ENCODE measurements around the gene KDM1A.
A peak's percentile ranks its signal among the peaks of the same experiment; 100 is the strongest.
"Not testable (repeated sequence)": the region's sequence is repeated elsewhere in the genome, so short reads cannot be mapped to it uniquely, and the experiment has no call there.

The KDM1A gene

GRCh38 chr1:23019094-23019862 lies at the start of gene KDM1A:
Gene KDM1A, plus strand, starts transcription at chr1:23019468. Its CDS starts 129 bp downstream, at chr1:23019597.
- peak; percentile 93 for DNase-seq (ENCODE audit: low read depth, low spot score)

GRCh38 chr1:22970096-22970495 lies 49.2 kb upstream of the KDM1A start:
- DNase-seq (ENCODE audit: low read depth, low spot score), result no peak

DNA sequence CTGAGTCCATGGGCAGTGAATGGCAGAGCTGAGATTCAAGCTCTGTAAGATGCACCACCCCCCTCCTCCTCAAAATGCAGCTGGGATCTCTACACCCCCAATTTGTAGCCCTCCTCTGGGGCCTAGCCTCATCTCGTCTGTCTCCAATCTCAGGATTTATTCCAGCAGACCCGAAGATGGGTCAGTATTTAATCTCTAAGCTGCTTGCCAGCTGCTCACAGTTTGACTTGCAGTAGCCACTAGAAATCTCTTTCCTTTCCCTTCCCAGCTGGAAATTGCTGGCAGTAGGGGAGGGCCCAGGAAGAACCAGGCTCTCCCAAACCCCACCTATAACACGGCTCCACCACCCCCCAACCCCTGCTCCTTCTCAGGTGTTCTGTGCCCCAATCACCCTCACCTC lies 48.1 kb upstream of the KDM1A start:
- DNase-seq (ENCODE audit: low read depth, low spot score), result no peak

DNA sequence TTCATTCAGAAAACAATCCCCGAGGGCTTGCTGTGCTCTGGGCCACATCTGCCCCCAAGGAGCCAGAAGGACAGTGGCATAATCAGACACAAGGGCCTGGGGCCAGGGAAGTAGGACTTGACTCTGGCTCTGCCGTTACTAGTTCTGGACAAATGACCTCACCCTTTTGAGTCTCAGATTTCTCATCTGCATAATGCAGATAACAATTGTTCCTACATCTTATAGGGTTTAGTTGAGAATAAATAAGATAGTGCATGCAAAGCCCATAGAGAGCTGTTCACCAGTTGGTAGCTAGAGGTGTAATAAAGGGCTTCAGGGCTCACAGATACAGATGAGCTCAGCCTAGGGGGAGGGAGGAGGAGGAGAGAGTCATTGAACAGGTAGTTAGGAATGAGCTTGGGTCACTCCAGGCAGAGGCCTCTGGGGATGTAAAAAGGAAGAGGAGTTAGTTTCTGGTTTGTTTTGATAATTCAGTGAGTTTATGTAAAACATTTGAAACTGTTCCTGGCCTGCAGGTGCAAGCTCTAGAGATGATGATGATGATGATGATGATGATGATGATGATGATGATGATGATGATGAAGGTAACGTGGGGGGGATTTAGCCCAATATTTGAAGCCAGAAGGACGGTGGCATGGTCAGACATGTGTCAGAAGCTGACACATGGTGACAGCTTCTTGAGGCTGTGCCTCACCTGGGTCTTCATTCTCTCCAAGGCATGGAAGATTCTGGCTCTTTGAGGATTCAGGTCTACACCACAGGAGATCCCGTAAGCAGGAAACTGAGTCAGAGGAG lies 47.5 kb upstream of the KDM1A start:
- DNase-seq (ENCODE audit: low read depth, low spot score), result no peak

- no peak for DNase-seq (ENCODE audit: low read depth, low spot score)
Observed at GRCh38 chr1:22972760-22973159, 46.5 kb upstream of the KDM1A start, which contains the start of gene LACTBL1. Gene LACTBL1, minus strand, starts transcription at chr1:22972866. Its CDS starts 550 bp downstream, at chr1:22972316.

DNA sequence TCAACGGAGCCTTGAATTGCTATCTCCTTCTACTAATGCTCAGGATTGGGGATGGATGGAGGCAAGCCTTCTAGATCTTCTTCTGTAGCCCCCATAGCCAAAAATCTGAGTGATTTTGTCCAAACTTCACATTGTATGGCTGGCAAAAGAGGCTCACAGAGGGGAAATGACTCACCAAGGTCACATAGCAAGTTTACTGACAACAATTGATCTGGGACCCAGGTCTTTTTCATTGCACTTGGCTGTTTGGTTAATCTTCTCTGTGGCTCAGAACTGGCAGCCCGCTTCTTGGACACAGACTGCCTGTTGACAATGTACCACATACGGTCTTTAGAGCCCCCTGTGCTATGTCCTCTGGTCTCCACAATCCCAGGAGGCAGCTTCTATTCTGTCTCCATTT lies 43.6 kb upstream of the KDM1A start:
- no peak for DNase-seq (ENCODE audit: low read depth, low spot score)

DNA sequence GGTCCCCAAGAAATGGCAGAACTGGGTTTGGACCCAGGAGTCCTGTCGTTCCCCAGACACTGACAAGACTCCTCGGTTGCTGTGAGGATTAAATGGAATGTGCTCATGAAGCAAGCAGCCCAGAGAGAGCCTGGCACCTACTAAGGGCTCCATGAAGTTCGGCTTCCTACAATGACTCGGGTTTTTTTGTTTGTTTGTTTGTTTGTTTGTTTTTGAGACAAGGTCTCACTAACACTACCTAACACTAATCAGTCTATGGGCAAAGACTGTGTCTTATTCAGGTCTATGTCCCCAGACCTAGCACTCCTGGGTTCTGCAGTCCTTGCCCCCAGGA lies 43.2 kb upstream of the KDM1A start:
- no peak for DNase-seq (ENCODE audit: low read depth, low spot score)

- peak; percentile 77 for DNase-seq (ENCODE audit: low read depth, low spot score)
Observed at GRCh38 chr1:22976461-22977243, 42.6 kb upstream of the KDM1A start.

- no peak for DNase-seq (ENCODE audit: low read depth, low spot score)
Observed at GRCh38 chr1:22978299-22978698, 41.0 kb upstream of the KDM1A start.

DNA sequence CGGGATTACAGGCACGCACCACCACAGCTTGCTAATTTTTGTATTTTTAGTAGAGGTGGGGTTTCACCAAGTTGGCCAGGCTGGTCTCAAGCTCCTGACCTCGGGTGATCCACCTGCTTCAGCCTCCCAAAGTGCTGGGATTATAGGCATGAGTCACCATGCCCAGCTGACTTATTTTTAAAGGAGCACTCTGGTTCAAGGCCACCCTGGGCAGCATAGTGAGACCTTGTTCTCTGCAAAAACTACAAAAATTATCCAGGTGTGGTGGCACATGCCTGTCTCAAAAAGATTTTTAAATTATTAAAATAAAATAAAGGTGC lies 38.8 kb upstream of the KDM1A start:
- DNase-seq (ENCODE audit: low read depth, low spot score), result not testable (repeated sequence)

DNA sequence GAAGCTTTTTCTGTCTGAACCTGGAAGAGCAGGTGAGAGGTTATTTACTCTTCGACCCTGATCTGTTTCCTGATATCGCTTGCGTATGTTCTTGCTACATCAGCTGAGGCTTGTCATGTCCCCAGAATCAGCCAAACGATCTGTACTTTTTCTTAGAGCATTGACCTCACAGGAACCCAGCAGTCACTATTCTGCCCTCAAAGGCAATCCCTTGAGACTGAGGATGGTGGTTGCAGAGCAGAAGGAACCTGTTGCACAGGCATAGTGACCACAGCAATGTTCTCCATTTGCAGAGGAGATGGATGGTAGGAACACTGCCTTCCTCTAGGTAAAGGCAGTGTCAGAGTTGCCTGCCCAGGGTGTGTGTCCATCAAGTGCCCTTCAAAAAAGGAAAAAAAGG lies 35.3 kb upstream of the KDM1A start:
- no peak for DNase-seq (ENCODE audit: low read depth, low spot score)

DNA sequence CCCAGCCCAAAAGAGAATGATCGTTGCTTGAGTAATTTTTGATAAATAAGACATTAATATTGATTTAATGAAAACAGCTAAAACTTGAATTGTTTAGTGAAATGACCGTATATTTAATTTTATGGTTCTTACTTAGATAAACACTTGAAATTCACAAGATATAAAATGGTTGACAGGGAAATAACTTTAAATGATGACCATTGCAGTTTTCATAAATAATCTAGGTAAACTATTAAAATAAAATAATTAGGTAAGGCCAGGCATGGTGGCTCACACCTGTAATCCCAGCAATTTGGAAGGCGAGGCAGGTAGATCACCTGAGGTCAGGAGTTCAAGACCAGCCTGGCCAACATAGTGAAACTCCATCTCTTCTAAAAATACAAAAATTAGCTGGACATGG lies 26.9 kb upstream of the KDM1A start:
- not testable (repeated sequence) for DNase-seq (ENCODE audit: low read depth, low spot score)

DNA sequence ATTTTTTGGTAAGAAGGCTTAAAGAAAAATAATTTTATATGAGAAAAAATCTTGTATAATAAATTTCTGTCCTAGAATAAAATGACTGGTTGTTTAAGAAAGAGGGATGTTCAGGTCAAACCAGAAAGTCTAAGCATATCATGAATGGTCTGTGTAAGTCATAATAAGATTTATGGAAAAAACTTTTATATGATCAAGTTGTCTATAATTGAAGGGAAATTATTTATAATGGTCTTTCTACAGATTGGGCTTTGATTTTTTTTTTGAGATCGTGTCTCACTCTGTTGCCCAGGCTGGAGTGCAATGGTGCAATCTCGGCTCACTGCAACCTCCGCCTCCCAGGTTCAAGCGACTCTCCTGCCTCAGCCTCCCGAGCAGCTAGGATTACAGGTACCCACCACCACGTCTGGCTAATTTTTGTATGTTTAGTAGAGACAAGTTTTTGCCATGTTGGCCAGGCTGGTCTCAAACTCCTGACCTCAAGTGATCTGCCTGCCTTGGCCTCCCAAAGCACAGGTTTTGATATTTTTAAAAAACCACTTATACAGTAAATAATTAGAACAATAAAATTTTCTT lies 26.0 kb upstream of the KDM1A start:
- DNase-seq (ENCODE audit: low read depth, low spot score), result not testable (repeated sequence)

- no peak for DNase-seq (ENCODE audit: low read depth, low spot score)
Observed at GRCh38 chr1:22995774-22996173, 23.5 kb upstream of the KDM1A start.

DNA sequence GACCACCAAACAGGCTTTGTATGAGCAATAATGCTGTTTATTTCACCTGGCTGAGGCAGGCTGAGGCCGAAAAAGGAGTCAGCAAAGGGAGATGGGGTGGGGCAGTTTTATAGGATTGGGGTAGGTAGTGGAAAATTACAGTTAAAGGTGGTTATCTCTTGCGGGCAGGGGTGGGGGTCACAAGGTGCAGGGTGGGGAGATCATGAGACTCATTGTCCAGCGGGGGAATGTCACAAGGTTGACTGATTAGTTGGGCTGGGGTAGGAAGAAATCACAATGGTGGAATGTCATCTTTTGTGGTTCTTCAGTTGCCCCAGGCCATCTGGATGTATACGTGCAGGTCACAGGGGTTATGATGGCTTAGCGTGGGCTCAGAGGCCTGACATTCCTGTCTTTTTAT lies 21.7 kb upstream of the KDM1A start:
- not testable (repeated sequence) for DNase-seq (ENCODE audit: low read depth, low spot score)

DNA sequence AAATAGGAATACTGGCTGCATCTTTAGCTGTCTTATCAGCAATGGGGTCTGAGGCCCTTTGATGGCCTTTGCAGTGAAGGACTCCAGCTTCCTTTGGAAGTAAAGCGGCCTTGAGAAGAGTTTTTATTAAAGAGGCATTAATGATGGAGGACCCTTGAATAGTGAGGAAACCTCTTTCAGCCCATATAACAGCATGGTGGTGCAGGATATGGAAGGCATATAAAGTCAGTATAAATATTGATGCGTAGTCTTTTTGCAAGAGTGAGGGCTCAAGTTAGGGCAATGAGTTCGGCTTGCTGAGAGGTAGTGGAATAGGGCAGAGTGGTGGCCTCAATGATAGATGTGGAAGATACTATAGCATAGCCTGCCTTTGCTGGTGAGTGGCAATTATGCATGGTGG lies 19.1 kb upstream of the KDM1A start:
- DNase-seq (ENCODE audit: low read depth, low spot score), result not testable (repeated sequence)

DNA sequence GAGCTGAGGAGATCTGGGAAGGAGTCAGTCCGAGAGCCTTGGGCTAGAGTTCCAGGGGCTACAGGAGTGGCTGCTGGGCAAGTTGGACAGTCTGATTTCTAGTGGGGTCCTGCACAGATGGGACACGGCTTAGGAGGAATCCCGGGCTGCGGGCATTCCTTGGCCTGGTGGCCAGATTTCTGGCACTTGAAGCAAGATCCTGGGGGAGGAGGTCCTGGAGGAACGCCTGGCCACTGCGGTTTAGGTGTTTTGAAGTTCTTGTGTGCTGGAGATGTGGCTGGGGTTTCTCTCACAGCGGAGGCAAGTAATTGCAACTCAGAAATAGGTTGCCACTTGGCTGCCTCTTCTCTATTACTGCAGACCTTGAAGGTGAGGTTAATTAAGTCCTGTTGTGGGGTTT lies 17.1 kb upstream of the KDM1A start:
- not testable (repeated sequence) for DNase-seq (ENCODE audit: low read depth, low spot score)

DNA sequence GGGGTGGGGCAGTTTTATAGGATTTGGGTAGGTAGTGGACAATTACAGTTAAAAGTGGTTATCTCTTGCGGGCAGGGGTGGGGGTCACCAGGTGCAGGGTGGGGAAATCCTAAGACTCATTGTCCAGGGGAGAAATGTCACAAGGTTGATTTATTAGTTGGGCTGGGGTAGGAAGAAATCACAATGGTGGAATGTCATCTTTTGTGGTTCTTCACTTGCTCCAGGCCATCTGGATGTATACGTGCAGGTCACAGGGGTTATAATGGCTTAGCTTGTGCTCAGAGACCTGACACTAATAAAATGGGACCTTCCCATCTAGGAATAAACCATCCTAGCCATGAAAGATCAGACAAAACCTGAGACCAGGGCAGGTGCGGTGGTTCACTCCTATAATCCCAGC lies 15.2 kb upstream of the KDM1A start:
- no peak for DNase-seq (ENCODE audit: low read depth, low spot score)

GRCh38 chr1:23004769-23005168 lies 14.5 kb upstream of the KDM1A start:
- DNase-seq (ENCODE audit: low read depth, low spot score), result not testable (repeated sequence)

GRCh38 chr1:23007106-23007505 lies 12.2 kb upstream of the KDM1A start:
- no peak for DNase-seq (ENCODE audit: low read depth, low spot score)

GRCh38 chr1:23008901-23009300 lies 10.4 kb upstream of the KDM1A start:
- DNase-seq (ENCODE audit: low read depth, low spot score), result no peak

- DNase-seq (ENCODE audit: low read depth, low spot score), result not testable (repeated sequence)
Observed at GRCh38 chr1:23010025-23010424, 9.2 kb upstream of the KDM1A start.

Data from smooth muscle cell of the brain vasculature (primary cell).